ENCODE data around the gene GAPDH.
A peak's percentile ranks its signal among the peaks of the same experiment; 100 is the strongest.

GRCh38 chr12:6563448-6564050 lies 29.2 kb downstream of the GAPDH start:
- TF ChIP-seq CTCF (IDR thresholded peaks at IDR 0.05), result peak; percentile 18 to 57 (median 46)
- no peak for TF ChIP-seq POLR2A (IDR thresholded peaks at IDR 0.05)
- no peak for TF ChIP-seq POLR2AphosphoS5 (IDR thresholded peaks at IDR 0.05)

Measured in prostate gland (tissue), 2 donors.